NCI-H2107 treated with DMSO at 0.1 percent for 48 hours (cell line): Measurements from ENCODE around the gene KNTC1.
"Not testable (repeated sequence)": the region's sequence is repeated elsewhere in the genome, so short reads cannot be mapped to it uniquely, and the experiment has no call there.

Source experiments
- DNase-seq: peaks from one replicate; lab custom pipeline; 2025; ENCODE audit not compliant: unreplicated experiment; lab: John Stamatoyannopoulos, UW

The KNTC1 gene

GRCh38 chr12:122526683-122527477 is at the start of gene KNTC1, which contains the start of gene RSRC2:
Gene KNTC1 (plus strand): TSS chr12:122527249. CDS start chr12:122530064, 2,815 bp downstream.
Gene RSRC2 (minus strand): TSS chr12:122526936. CDS start chr12:122526853, 83 bp downstream.
- DNase-seq: peak; percentile 100

GRCh38 chr12:122480753-122481152 is 46.3 kb upstream of the KNTC1 start:
- DNase-seq: no peak

DNA sequence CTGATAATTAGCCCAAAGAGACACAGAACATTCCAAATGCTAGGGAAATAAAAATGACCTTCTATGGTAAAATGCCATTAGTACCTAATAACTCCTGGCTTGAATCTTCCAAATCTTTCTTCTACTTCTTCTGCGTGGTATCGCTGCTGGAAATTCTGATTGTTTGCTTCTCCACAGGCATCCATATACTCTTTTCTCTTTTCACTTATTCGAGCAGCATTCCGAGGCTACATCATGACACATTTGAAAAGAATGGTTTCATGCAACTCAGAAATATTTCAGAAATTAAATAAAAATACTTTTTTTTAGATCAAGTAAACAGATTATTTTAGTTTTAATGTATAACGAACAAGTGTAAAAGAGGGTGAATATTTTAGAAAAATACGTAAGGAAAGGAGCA is 45.2 kb upstream of the KNTC1 start:
- no peak for DNase-seq

DNA sequence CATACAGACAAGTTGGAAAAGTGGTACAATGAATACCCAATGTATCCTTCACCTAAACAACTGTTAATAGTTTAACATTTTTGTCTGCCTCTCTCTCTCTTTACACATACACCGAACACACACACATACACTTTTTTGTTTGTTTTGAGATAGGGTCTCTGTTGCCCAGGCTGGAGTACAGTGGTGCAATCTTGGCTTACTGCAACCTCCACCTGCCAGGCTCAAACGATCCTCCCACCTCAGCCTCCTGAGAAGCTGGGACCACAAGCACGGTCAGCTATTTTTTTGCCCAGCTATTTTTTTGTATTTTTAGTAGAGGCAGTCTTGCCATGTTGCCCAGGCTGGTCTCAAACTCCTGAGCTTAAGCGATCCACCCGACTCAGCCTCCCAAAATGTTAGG is 43.1 kb upstream of the KNTC1 start:
- no peak for DNase-seq

DNA sequence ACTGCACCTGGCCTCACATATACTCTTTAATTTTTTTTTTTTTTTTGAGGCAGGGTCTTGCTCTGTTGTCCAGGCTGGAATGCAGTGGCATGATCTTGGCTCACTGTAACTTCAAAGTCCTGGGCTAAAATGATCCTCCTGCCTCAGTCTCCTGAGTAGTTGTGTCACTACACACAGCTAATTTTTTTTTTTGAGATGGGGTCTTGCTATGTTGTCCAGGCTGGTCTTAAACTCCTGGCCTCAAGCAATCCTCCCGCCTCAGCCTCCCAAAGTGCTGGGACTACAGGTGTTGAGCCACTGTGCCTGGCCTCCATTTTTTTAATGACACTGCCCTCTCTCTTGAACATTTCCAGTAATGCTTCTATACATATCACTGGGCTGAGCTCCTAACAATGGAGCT is 42.7 kb upstream of the KNTC1 start:
- not testable (repeated sequence) for DNase-seq

DNA sequence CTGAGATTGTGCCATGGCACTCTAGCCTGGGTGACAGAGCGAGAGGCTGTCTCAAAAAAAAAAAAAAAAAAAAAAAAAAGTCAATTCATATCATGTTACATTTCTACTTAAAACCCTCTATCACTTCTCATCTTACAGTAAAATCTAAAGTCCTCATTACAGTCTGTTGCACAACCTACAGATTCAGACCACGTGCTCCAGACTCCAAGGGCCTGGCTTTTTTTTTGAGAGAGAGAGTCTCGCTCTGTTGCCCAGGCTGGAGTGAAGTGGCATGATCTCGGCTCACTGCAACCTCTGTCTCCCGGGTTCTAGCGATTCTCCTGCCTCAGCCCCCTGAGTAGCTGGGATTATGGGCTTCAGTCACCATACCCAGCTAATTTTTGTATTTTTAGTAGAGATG is 40.7 kb upstream of the KNTC1 start:
- DNase-seq: peak; percentile 90

GRCh38 chr12:122486805-122487426 is 40.1 kb upstream of the KNTC1 start:
- DNase-seq: no peak

DNA sequence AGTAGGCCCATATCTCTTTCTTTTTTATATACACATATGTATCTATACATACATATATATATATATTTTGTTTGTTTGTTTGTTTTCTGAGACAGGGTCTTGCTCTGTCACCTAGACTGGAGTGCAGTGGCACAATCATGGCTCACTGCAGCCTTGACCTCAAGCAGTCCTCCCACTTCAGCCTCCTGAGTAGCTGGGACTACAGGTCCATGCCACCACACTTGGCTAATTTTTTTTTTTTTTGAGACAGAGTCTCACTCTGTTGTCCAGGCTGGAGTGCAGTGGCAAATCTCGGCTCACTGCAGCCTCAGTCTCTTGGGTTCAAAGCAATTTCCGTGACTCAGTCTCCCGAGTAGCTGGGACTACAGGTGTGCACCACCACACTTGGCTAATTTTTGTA is 39.2 kb upstream of the KNTC1 start:
- DNase-seq: not testable (repeated sequence)

- no peak for DNase-seq
These were observed 38.0 kb upstream of the KNTC1 start for GRCh38 chr12:122489038-122489437.

- DNase-seq: no peak
These were observed 35.1 kb upstream of the KNTC1 start for GRCh38 chr12:122491991-122492390.

DNA sequence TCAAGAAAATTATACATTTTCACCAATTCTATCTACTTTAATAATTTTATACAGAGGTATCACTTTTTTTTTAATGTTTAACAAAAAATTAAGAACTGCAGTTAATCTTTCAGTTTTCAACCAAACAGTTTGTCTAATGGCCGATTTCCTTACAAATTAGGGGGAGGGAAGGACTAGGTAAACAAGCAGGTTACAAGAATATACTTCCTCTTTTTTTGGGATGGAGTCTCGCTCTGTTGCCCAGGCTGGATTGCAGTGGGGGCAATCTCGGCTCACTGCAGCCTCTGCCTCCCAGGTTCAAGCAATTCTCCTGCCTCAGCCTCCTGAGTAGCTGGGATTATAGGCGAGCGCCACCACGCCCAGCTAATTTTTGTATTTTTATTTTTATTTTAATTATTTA is 33.8 kb upstream of the KNTC1 start:
- DNase-seq: not testable (repeated sequence)

DNA sequence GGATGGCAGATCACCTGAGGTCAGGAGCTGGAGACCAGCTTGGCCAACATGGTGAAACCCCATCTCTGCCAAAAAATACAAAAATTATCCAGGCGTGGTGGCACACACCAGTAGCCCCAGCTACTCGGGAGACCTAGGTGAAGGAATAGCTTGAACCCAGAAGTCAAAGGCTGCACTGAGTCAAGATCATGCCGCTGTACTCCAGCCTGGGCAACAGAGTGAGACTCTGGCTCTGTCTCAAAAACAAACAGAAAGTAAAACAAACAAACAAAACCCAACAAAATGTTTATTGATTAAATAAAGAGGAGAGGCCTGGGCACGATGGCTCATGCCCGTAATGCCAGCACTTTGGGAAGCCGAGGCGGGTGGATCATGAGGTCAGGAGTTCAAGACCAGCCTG is 31.8 kb upstream of the KNTC1 start:
- no peak for DNase-seq

DNA sequence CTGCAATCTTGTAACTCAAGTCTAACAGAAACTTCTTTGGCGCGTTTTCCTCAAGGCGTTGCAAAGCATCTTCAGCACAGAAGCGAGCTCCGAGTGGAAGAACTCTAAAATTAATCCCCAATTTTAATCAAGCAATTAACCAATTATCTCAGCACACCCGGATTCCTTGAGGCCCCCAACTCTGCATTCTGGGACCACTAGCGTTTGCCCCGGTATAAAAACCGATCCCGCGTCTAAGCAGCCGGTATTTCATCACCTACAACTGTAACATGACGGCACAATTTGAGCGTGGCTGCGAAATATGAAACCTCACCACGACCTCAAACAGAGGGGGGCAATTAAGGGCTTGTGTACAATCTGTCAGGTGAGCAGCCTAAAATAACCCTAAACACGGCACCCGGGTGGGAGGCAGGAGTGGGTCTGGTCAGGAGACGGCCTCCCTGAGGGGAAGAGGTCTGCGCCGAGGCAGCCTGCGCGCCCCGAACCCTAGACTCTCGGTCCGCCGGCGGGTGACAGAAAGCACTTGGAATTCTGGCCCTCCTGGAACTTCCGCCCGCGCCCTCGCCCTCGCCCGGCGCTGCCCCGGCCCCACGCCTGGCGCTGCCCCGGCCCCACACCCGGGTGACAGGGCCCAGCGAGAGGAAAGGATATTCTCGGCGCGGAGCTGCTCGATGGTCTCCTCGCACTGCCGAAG is 26.9 kb upstream of the KNTC1 start:
- DNase-seq: peak; percentile 85

DNA sequence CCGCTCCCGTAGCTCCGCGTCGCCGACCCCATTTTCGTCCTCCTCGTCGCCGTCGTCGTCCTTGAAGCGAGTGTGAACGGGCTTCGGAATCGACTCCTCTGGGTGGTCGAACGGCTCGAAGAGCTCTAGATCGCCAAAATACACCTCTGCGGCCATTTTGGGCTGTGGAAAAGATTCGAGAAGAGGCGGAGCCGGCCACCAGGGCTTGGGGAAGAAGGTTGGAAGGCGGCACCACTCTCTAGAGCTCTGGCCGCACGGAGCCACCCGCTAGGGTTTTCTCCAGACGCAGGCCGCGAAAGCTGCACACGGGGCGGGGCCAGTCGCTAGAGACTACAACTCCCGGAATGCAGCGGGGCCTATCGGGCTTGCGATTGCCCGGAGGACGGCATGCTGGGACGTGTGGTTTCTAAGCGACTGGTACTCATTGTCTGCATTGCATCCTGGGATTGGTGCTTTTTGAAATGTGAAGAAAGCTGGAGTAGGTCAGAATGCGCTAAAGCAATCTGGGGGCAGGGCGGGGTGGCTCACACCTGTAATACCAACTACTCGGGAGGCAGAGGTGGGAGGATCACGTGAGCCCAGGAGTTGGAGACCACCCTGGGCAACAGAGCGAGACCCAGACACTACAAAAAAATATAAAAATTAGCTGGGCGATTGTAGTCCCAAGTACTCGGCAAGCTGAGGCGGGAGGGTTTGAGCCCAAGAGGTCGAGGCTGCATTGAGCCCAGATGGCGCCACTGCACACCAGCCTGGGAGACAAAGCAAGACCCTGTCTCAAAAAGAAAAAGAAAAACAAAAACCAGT is 26.2 kb upstream of the KNTC1 start, which contains the start of gene ZCCHC8:
Gene ZCCHC8, minus strand, starts transcription at position 248 of the 804 bp plus-strand sequence. Its CDS starts 92 bp downstream, at position 156.
- peak; percentile 99 for DNase-seq

- no peak for DNase-seq
These were observed 25.5 kb upstream of the KNTC1 start for GRCh38 chr12:122501489-122501989.

GRCh38 chr12:122503147-122503751 is 23.8 kb upstream of the KNTC1 start:
- no peak for DNase-seq

DNA sequence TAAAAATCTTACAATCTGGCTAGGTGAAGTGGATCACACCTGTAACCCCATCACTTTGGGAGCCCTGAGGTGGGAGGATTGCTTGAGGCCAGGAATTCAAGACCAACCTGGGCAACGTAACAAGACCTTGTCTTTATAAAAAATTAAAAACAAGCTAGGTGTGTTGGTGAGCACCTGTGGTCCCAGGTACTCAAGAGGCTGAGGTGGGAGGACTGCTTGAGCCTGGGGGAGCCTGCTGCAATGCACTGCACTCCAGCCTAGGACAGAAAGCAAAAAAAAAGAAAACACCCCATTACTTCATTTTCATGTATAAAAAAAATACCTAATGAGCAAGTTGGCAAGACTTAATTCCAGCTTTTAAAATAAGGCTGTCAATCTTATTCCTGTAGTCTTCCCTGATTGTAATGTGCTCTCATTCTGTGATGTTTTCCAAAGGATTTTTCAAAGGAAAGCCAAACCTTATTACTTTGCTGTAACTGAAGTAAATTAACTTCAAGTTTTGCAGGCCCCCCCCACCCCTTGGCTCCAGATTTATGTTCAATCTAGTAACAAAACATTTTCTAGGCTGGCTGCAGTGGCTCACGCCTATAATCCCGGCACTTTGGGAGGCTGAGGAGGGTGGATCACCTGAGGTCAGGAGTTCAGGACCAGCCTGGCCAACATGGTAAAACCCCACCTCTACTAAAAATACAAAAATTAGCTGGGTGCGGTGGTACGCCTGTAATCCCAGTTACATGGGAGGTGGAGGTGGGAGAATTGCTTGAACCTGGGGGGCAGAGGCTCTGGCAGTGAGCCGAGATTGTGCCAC is 23.1 kb upstream of the KNTC1 start:
- no peak for DNase-seq

DNA sequence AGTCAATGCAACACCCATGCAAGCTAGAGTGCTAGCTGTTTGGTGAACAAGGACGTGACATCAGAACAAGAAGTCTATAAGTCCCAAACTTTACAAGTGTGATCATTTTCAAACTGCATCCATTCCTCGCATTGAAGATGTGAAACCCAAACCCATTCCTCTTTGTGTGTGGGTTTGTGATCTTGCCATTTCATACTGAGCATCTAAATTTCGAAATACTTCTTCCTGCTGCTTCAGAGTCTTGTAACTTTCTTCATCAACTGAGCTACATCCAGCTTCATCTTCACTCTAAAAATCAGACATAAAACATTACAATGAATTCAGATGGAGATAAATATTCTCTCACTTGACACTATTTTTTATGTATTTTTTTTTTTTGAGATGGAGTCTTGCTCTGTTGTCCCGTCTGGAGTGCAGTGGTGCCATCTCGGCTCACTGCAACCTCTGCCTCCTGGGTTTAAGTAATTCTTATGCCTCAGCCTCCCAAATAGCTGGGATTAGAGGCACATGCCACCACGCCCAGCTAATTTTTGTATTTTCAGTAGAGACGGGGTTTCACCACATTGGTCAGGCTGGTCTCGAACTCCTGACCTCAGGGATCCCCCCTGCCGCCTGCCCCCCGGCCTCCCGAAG is 21.5 kb upstream of the KNTC1 start:
- DNase-seq: no peak

DNA sequence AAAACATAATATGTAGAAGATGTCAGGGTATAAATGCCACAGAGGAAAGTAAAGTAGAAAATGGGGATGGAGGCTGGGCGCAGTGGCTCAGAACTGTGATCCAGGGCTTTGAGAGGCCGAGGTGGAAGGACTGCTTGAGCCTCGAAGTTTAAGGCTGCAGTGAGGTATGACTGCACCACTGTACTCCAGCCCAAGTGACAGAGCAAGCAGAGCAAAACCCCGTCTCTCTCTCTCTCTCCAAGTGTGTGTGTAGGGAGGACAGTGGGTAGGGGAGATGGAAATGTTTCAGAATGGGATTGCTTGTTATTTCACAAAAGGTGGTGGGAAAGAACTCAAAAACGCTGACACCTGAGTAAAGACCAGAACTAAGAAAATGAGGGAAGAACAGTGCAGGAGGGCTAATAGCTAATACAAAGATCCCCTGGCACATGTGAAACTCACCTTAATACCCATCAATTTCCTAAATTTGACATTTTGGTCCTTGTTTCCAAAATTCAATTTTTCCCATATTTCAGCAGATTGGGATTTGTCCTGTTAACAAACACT is 20.6 kb upstream of the KNTC1 start:
- DNase-seq: no peak
